Epithelial cell of esophagus (primary cell): ENCODE results near the gene ARMC5.

Experiments used
- DNase-seq: peaks from one replicate; pipeline ENCODE4 v3.0.0; 2010; ENCODE audit warnings: low read depth
- H3K4me3 ChIP-seq: 2 replicates; pipeline ENCODE4 v1.5.1; 2011; ENCODE audit warnings: mild to moderate bottlenecking, low read length, control low read depth
- CTCF ChIP-seq: IDR thresholded peaks from 2 replicates; pipeline ENCODE4 v1.5.1; 2011; ENCODE audit warnings: low read depth, mild to moderate bottlenecking, low read length, control low read depth, inconsistent platforms; ENCODE audit not compliant: insufficient read depth; ENCODE audit errors: missing control alignments

The ARMC5 gene

GRCh38 chr16:31464781-31465260 lies 5.5 kb downstream of the ARMC5 start:
- no peak for DNase-seq
- TF ChIP-seq CTCF: no peak

DNA sequence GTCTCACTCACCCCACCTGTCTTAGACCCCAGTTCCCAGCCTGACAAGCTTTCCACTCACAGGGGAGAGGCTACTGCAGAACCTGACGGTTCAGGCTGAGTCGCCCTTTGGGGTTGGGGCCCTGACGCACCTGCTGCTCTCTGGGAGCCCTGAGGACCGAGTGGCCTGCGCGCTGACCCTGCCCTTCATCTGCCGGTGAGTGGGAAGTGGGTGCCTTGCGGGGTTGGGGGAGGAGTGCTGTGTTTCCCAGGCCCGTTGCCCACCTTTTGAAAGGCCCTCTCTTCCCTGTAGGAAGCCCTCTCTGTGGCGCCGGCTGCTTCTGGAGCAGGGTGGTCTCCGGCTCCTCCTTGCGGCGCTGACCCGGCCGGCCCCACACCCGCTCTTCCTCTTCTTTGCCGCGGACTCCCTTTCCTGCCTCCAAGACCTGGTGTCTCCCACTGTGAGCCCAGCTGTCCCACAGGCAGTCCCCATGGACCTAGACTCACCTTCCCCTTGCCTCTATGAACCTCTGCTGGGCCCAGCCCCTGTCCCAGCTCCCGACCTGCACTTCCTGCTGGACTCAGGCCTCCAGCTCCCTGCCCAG lies 6.6 kb downstream of the ARMC5 start:
- no peak for DNase-seq
- no peak for TF ChIP-seq CTCF
- no peak overlapping the region for H3K4me3 ChIP-seq

More at GRCh38 chr16:31464781-31465260, 5.5 kb downstream of the ARMC5 start:
- no peak overlapping the region for H3K4me3 ChIP-seq

DNA sequence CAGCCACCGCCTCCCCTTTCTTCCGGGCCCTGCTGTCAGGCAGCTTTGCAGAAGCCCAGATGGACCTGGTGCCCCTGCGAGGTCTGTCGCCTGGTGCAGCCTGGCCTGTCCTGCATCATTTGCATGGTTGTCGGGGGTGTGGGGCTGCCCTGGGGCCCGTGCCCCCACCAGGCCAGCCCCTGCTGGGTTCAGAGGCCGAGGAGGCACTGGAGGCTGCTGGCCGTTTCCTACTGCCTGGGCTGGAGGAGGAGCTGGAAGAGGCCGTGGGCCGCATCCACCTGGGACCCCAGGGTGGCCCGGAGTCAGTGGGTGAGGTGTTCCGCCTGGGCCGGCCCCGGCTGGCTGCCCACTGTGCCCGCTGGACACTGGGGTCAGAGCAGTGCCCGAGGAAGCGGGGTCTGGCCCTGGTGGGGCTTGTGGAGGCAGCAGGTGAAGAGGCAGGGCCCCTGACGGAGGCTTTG lies 7.1 kb downstream of the ARMC5 start:
- no peak for DNase-seq
- no peak overlapping the region for H3K4me3 ChIP-seq
- no peak for TF ChIP-seq CTCF

DNA sequence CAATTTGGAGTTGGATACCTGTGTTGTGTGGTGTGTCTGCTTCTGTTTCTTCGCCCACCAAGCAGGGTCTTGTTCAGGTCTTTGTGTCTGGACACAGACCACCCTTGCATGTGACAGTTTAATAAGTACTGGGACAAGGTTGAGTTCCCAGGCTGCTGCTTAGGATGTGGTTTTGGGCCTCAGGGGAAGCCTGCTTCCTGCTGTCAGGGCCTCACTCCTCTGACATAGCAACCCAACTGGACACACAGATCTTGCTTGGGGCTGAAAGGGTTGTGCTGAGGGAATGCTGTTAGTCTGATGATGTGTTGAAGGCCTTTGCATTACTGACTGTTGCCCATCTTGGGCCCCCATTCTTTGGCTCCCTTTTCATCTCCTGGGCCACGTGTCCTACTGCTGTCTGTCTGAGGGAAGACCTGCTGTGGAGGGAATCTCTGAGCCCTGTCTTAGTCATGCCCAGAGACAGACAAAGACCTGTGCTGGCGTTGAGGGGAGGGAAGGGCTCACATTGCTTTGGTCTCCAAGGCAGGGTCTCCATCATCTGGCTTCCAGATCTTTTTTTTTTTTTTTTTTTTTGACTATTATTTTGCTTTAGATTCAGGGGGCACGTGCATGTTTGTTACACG lies 8.0 kb downstream of the ARMC5 start:
- no peak for TF ChIP-seq CTCF
- no peak overlapping the region for H3K4me3 ChIP-seq
- DNase-seq: no peak

DNA sequence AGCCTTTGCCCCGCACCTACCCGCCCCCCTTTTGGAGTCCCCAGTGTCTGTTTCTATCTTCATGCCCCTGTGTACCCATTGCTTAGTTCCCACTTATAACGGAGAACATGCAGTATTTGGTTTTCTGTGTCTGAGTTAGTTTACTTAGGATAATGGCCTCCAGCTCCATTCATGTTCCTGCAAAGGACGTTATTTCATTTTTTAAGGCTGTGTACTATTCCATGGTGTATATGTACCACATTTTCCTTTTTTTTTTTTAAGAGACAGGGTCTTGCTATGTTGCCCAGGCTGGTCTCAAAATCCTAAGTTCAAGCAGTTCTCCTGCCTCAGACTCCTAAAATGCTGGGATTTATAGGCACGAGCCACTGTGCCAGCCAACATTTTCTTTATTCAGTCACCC lies 8.6 kb downstream of the ARMC5 start:
- no peak for TF ChIP-seq CTCF
- H3K4me3 ChIP-seq: no peak overlapping the region
- no peak for DNase-seq

GRCh38 chr16:31470615-31471014 lies 11.3 kb downstream of the ARMC5 start:
- TF ChIP-seq CTCF: no peak
- no peak for DNase-seq
- H3K4me3 ChIP-seq: no peak overlapping the region

DNA sequence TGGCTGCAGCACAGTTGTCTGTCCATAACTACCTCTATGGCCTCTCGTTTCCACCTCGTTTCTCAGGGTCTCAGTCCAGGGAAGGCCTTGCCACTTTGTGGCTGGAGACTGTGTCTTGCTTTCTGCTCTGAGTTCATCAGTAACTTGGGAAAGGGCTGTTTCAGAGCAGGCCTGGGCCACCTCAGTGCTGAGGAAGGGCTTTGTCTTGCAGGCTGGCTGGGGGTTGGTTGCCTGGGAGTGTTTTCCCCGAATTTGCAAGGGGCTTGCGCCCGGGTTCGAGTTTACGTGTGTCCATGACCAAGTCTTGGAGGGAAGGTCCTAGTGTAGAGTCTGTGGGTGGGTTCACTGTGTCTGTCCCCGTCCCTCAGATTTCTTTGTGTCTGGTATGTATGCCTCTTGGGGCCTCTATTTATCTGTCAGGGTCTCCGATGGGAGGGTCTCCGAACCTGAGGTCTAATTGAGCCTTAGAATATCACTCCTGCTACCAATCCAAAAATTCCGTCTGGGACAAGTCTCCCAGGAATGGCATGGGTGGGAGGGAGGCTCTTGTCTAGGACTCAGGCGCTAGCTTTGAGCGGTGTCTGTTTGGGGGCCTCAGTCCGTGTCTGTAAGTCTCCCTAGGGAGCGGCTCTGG lies 12.1 kb downstream of the ARMC5 start:
- peak overlapping the region; percentile 61 for H3K4me3 ChIP-seq

More for the DNA sequence above, 12.1 kb downstream of the ARMC5 start:
- DNase-seq: no peak
- no peak for TF ChIP-seq CTCF
